Chondrocyte (in vitro differentiated cells): Measurements from ENCODE around the gene FRAT2. TPM values are rescaled to one million over a fixed set of nuclear protein-coding genes. Genes with fewer than 3 reads are reported as not detected.
"Not testable (repeated sequence)": the region's sequence is repeated elsewhere in the genome, so short reads cannot be mapped to it uniquely, and the experiment has no call there.

Source experiments
- DNase-seq: peaks from one replicate; pipeline ENCODE4 v3.0.0; 2021; ENCODE audit warnings: mixed read lengths, low spot score
- H3K27ac Mint-ChIP-seq: one replicate; pipeline ENCODE4 v1.8.0; 2021; ENCODE audit warnings: mild to moderate bottlenecking, moderate library complexity, mixed read lengths; ENCODE audit not compliant: unreplicated experiment
- H3K27me3 Mint-ChIP-seq: 2 replicates; pipeline ENCODE4 v1.8.0; 2021; ENCODE audit warnings: low read depth, mixed read lengths
- H3K36me3 Mint-ChIP-seq: 2 replicates; pipeline ENCODE4 v1.8.0; 2021; ENCODE audit warnings: low read depth, mixed read lengths
- H3K4me1 Mint-ChIP-seq: 2 replicates; pipeline ENCODE4 v1.8.0; 2021; ENCODE audit warnings: low read depth, mild to moderate bottlenecking, mixed read lengths
- H3K4me3 Mint-ChIP-seq: one replicate; pipeline ENCODE4 v1.8.0; 2021; ENCODE audit warnings: mild to moderate bottlenecking, moderate library complexity, mixed read lengths; ENCODE audit not compliant: unreplicated experiment
- H3K9me3 Mint-ChIP-seq: 2 replicates; pipeline ENCODE4 v1.8.0; 2021; ENCODE audit warnings: low read depth, mixed read lengths
- total RNA-seq: library from RNA; stranded (reverse); gene quantifications from 3 replicates; pipeline ENCODE4 v1.2.1, GENCODE V29; 2021
- TF ChIP-seq, protein P1 (sequence below): fragments of 200-600 bp; sonication (generic); IDR thresholded peaks from 2 replicates; pipeline ENCODE4 v1.5.0; 2021; ENCODE audit warnings: antibody characterized with exemption, mild to moderate bottlenecking, moderate library complexity

The FRAT2 gene
- total RNA-seq, 1 donor from 2014 or later, result 4.2 TPM

DNA sequence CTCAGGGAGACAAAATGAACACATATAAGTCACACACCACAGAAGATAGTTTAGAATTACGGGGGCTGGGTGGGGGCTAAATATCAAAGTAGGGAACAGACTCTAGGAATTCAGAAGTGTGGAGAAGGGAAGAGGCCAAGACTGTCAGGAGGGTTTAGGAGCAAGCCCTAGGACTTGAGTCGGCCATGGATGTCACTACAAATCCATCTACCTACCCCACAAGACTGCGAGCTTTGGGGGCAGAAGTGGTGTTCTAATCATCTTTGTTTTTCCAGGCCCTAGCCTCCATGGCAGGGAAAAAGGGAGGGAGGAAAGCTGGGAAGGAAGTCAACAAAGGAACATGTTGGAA is 36.3 kb downstream of the FRAT2 start:
- no peak overlapping the region for H3K27ac Mint-ChIP-seq
- H3K9me3 Mint-ChIP-seq, result no peaks in the 10 kb centered on the region
- H3K4me1 Mint-ChIP-seq, result peaks cover 7% of the 10 kb centered on the region
- H3K27me3 Mint-ChIP-seq, result no peaks in the 10 kb centered on the region
- no peak overlapping the region for H3K4me3 Mint-ChIP-seq
- no peak for DNase-seq
- H3K36me3 Mint-ChIP-seq, result no peaks in the 10 kb centered on the region
- TF ChIP-seq, protein P1, sequence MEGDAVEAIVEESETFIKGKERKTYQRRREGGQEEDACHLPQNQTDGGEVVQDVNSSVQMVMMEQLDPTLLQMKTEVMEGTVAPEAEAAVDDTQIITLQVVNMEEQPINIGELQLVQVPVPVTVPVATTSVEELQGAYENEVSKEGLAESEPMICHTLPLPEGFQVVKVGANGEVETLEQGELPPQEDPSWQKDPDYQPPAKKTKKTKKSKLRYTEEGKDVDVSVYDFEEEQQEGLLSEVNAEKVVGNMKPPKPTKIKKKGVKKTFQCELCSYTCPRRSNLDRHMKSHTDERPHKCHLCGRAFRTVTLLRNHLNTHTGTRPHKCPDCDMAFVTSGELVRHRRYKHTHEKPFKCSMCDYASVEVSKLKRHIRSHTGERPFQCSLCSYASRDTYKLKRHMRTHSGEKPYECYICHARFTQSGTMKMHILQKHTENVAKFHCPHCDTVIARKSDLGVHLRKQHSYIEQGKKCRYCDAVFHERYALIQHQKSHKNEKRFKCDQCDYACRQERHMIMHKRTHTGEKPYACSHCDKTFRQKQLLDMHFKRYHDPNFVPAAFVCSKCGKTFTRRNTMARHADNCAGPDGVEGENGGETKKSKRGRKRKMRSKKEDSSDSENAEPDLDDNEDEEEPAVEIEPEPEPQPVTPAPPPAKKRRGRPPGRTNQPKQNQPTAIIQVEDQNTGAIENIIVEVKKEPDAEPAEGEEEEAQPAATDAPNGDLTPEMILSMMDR, result no peak

DNA sequence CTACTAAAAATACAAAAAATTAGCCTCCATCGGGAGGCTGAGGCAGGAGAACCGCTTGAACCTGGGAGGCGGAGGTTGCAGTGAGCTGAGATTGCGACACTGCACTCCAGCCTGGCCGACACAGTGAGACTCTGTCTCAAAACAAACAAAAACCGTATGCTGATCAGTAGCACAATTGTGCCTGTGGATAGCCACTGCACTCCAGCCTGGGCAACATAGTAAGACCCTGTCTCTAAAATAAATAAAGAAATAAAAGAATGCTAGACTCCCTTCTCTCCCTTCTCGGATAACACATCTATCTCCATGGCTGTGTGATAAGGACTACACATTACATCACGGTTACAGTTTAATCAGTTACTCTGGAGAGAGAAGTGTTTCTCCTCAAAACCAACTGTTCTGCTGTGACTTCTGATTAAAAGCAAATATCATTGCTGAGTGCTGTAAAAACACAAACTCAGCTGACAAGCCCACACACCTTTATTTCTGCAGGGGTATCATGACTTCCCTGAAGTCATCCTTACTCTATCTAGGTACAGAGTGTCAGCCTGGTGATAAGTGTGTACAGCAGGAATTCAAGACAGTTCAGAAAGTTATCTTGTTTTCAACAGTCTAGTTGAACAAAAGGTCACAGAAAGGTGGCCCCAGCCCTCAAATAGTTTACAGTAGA is 36.8 kb downstream of the FRAT2 start:
- TF ChIP-seq, protein P1, result no peak
- no peaks in the 10 kb centered on the region for H3K27me3 Mint-ChIP-seq
- no peak for DNase-seq
- H3K36me3 Mint-ChIP-seq, result no peaks in the 10 kb centered on the region
- H3K4me3 Mint-ChIP-seq, result no peak overlapping the region
- H3K4me1 Mint-ChIP-seq, result peaks cover 9% of the 10 kb centered on the region
- H3K27ac Mint-ChIP-seq, result no peak overlapping the region
- H3K9me3 Mint-ChIP-seq, result no peaks in the 10 kb centered on the region

DNA sequence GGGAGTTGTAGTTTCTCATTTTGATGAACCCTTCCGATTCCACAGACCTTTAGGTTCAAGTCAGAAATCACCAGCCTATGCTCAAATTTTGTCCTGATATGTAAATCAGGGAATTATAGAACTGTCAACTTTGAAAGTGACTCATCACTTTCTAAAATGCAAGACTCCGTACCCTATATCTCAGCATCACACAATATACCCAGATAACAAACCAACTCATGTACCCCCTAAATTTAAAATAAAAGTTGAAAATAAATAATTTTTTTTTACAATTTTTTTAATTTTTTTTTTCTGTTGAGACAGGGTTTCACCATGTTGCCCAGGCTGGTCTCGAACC is 41.7 kb downstream of the FRAT2 start:
- Mint-ChIP-seq H3K4me1 (peaks cover 11% of the 10 kb centered on the region), H3K4me3 (no peak overlapping the region), H3K27ac (peak overlapping the region; percentile 89), H3K36me3 (no peaks in the 10 kb centered on the region), H3K27me3 (no peaks in the 10 kb centered on the region), H3K9me3 (no peaks in the 10 kb centered on the region)
- TF ChIP-seq, protein P1, result no peak
- no peak for DNase-seq

GRCh38 chr10:97292097-97292861 is 42.2 kb downstream of the FRAT2 start, which contains the start of gene ARHGAP19:
Gene ARHGAP19 (minus strand): TSS chr10:97292637. CDS start chr10:97292627, 10 bp downstream.
- Mint-ChIP-seq H3K4me1 (peaks cover 10% of the 10 kb centered on the region), H3K27ac (peak within 1 kb of the TSS; percentile 89), H3K27me3 (no peaks in the 10 kb centered on the region), H3K36me3 (no peaks in the 10 kb centered on the region), H3K9me3 (no peaks in the 10 kb centered on the region), H3K4me3 (peak within 1 kb of the TSS; percentile 79)
- TF ChIP-seq, protein P1, result peak; percentile 59
- peak; percentile 96 for DNase-seq

GRCh38 chr10:97291357-97292096 is 43.0 kb downstream of the FRAT2 start:
- Mint-ChIP-seq H3K36me3 (no peaks in the 10 kb centered on the region), H3K9me3 (no peaks in the 10 kb centered on the region), H3K4me1 (peaks cover 10% of the 10 kb centered on the region), H3K27ac (peak overlapping the region; percentile 89), H3K27me3 (no peaks in the 10 kb centered on the region), H3K4me3 (peak overlapping the region; percentile 79)
- no peak for DNase-seq
- TF ChIP-seq, protein P1, result no peak

DNA sequence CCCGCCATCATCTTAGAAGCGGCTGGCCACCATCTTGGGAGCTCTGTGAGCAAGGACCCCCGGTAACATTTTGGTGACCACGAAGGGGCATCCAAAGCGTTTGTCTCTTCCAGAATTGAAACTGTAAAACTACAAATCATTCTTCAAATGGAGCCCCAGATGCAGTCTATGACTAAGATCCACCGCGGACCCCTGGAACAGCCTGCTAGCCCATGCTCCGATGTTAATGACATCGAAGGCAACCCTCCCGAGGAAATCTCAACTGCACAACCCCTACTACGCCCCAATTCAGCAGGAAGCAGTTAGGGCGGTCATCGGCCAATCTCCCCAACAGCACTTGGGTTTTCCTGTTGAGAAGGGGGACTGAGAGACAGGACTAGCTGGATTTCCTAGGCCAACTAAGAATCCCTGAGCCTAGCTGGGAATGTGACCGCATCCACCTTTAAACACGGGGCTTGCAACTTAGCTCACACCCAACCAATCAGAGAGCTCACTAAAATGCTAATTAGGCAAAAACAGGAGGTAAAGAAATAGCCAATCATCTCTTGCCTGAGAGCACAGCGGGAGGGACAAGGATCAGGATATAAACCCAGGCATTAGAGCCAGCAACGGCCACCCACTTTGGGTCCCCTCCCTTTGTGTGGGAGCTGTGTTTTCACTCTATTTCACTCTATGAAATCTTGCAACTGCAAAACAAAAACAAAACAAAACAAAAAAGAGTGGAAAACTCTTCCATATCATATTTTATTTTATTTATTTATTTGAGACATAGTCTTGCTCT is 43.8 kb downstream of the FRAT2 start:
- Mint-ChIP-seq H3K27ac (peak overlapping the region; percentile 89), H3K4me1 (peaks cover 10% of the 10 kb centered on the region), H3K4me3 (peak overlapping the region; percentile 79)
- not testable (repeated sequence) for H3K27me3 Mint-ChIP-seq, DNase-seq, H3K9me3 Mint-ChIP-seq, H3K36me3 Mint-ChIP-seq

DNA sequence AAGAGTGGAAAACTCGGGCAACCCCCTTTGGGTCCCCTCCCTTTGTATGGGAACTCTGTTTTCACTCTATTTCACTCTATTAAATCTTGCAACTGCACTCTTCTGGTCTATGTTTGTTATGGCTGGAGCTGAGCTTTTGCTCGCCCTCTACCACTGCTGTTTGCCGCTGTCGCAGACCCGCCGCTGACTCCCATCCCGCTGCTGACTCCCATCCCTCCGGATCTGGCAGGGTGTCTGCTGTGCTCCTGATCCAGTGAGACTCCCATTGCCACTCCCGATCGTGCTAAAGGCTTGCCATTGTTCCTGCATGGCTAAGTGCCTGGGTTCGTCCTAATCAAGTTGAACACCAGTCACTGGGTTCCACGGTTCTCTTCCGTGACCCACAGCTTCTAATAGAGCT is 44.5 kb downstream of the FRAT2 start:
- H3K27ac Mint-ChIP-seq, DNase-seq, H3K9me3 Mint-ChIP-seq, H3K4me3 Mint-ChIP-seq, H3K36me3 Mint-ChIP-seq, H3K27me3 Mint-ChIP-seq: not testable (repeated sequence)
- peaks cover 10% of the 10 kb centered on the region for H3K4me1 Mint-ChIP-seq
